H1 (cell line): ENCODE measurements around the gene SPATA31D1. TPM values are rescaled to one million over a fixed set of nuclear protein-coding genes. Genes with fewer than 3 reads are reported as not detected.

Source experiments
- CTCF ChIA-PET: fragments of 300-600 bp; sonication (Branson Sonifier 250); formaldehyde crosslinking; loops from one replicate; lab custom pipeline; 2021; ENCODE audit not compliant: partially characterized antibody; lab: Charles Lee
- POLR2A ChIA-PET: fragments of 300-600 bp; sonication (Branson Sonifier 250); formaldehyde crosslinking; loops from one replicate; lab custom pipeline; 2021; ENCODE audit warnings: inconsistent platforms; ENCODE audit not compliant: partially characterized antibody; lab: Charles Lee
- DNase-seq, 2 experiments: peaks; one replicate each; pipeline versions ENCODE4 v3.0.0 to v3.0.0-alpha.2; 2010 to 2022; ENCODE audit warnings: low spot score in 2 of 2, low read depth in 1 of 2, mixed read lengths in 1 of 2
- FAIRE-seq: peaks from 2 replicates; lab custom pipeline; 2011; peaks lifted over from hg19 to GRCh38; lab: Jason Lieb, UNC
- H2AFZ ChIP-seq: 2 replicates; pipeline ENCODE4 v1.8.1; 2012; ENCODE audit warnings: low read length, inconsistent platforms
- H2AK5ac ChIP-seq: 2 replicates; pipeline ENCODE4 v1.6.1; 2013; ENCODE audit warnings: low read depth, low read length
- H2BK120ac ChIP-seq: replicated peaks from 2 replicates; pipeline ENCODE3; 2013; ENCODE audit warnings: low read depth, low read length, inconsistent platforms
- H2BK12ac ChIP-seq: 2 replicates; pipeline ENCODE4 v1.6.1; 2013; ENCODE audit warnings: low read depth, low read length
- H2BK15ac ChIP-seq: 2 replicates; pipeline ENCODE4 v1.6.1; 2013; ENCODE audit warnings: low read length
- H2BK20ac ChIP-seq: 2 replicates; pipeline ENCODE4 v1.6.1; 2013; ENCODE audit warnings: low read length
- H2BK5ac ChIP-seq: 2 replicates; pipeline ENCODE4 v1.6.1; 2013; ENCODE audit warnings: low read depth, low read length
- H3K14ac ChIP-seq: 2 replicates; pipeline ENCODE4 v1.6.1; 2013; ENCODE audit warnings: inconsistent platforms; ENCODE audit not compliant: insufficient read length
- H3K18ac ChIP-seq: 2 replicates; pipeline ENCODE4 v1.6.1; 2013; ENCODE audit warnings: low read length; ENCODE audit errors: extremely low read depth
- H3K23ac ChIP-seq: 2 replicates; pipeline ENCODE4 v1.6.1; 2013; ENCODE audit warnings: inconsistent platforms; ENCODE audit not compliant: insufficient read length
- H3K23me2 ChIP-seq: 2 replicates; pipeline ENCODE4 v1.6.1; 2013; ENCODE audit warnings: low read depth, low read length
- H3K27ac ChIP-seq: 2 replicates; pipeline ENCODE4 v1.6.1; 2011; ENCODE audit warnings: low read depth, low read length, inconsistent platforms
- H3K27me3 ChIP-seq, 4 experiments: replicated peaks in 1 of 4; 1 replicate in 1 of 4; 2 replicates in 3 of 4; pipeline versions ENCODE4 v1.6.1 to v1.8.1; 2011 to 2013; ENCODE audit warnings: low read length in 3 of 4, mild to moderate bottlenecking in 3 of 4, inconsistent platforms in 2 of 4, mixed read lengths in 2 of 4, moderate library complexity in 1 of 4; ENCODE audit not compliant: control insufficient read depth in 3 of 4, insufficient read depth in 3 of 4; ENCODE audit errors: extremely low read depth in 1 of 4
- H3K36me3 ChIP-seq, 4 experiments: 2 replicates each; pipeline versions ENCODE4 v1.6.1 to v1.8.1; 2011 to 2013; ENCODE audit warnings: mild to moderate bottlenecking in 4 of 4, low read length in 3 of 4, moderate library complexity in 2 of 4, control low read depth in 1 of 4, inconsistent platforms in 1 of 4; ENCODE audit not compliant: insufficient read depth in 4 of 4, control insufficient read depth in 2 of 4
- H3K4ac ChIP-seq: replicated peaks from 2 replicates; pipeline ENCODE3; 2013; ENCODE audit warnings: low read length, low read depth, mixed read lengths, inconsistent platforms; ENCODE audit not compliant: insufficient read length
- H3K4me1 ChIP-seq, 4 experiments: replicated peaks in 1 of 4; 1 replicate in 1 of 4; 2 replicates in 3 of 4; pipeline versions ENCODE4 v1.6.1 to v1.8.1; 2011 to 2013; ENCODE audit warnings: low read length in 3 of 4, inconsistent platforms in 2 of 4, mixed read lengths in 1 of 4; ENCODE audit not compliant: insufficient read depth in 4 of 4, control insufficient read depth in 3 of 4
- H3K4me2 ChIP-seq, 2 experiments: 2 replicates each; pipeline versions ENCODE4 v1.6.1 to v1.8.1; 2011 to 2013; ENCODE audit warnings: low read depth in 2 of 2, low read length in 2 of 2, control low read depth in 1 of 2, inconsistent platforms in 1 of 2, mild to moderate bottlenecking in 1 of 2; ENCODE audit not compliant: insufficient read depth in 1 of 2
- H3K4me3 ChIP-seq, 4 experiments: fragments of 200-600, 300-600 bp in 1 of 4; sonication (generic), shearing (Covaris generic), sonication (Bioruptor Twin) in 1 of 4; 2 replicates each; pipeline versions ENCODE4 v1.5.1 to v1.8.1; 2011 to 2016; ENCODE audit warnings: low read length in 4 of 4, low read depth in 3 of 4, control low read depth in 2 of 4, inconsistent platforms in 2 of 4, mild to moderate bottlenecking in 2 of 4, mixed read lengths in 1 of 4, moderate library complexity in 1 of 4; ENCODE audit not compliant: insufficient read depth in 2 of 4; ENCODE audit errors: extremely low read depth in 1 of 4
- H3K56ac ChIP-seq: replicated peaks from 2 replicates; pipeline ENCODE3; 2013; ENCODE audit warnings: low read depth, mild to moderate bottlenecking, mixed read lengths, low read length, inconsistent platforms; ENCODE audit not compliant: insufficient read length
- H3K79me1 ChIP-seq: 2 replicates; pipeline ENCODE4 v1.6.1; 2013; ENCODE audit warnings: low read depth, low read length, control low read depth
- H3K79me2 ChIP-seq, 2 experiments: 2 replicates each; pipeline versions ENCODE4 v1.6.1 to v1.8.1; 2012 to 2013; ENCODE audit warnings: low read length in 2 of 2, mild to moderate bottlenecking in 2 of 2, inconsistent platforms in 1 of 2; ENCODE audit not compliant: insufficient read depth in 2 of 2, control insufficient read depth in 1 of 2
- H3K9ac ChIP-seq, 4 experiments: replicated peaks in 1 of 4; 1 replicate in 1 of 4; 2 replicates in 3 of 4; pipeline versions ENCODE4 v1.6.1 to v1.8.1; 2011 to 2013; ENCODE audit warnings: low read depth in 3 of 4, low read length in 3 of 4, control low read depth in 2 of 4, mild to moderate bottlenecking in 2 of 4, moderate library complexity in 2 of 4, inconsistent platforms in 1 of 4; ENCODE audit errors: extremely low read depth in 1 of 4
- H3K9me3 ChIP-seq, 2 experiments: 2 replicates each; pipeline versions ENCODE4 v1.6.1 to v1.8.1; 2012 to 2013; ENCODE audit warnings: mild to moderate bottlenecking in 2 of 2, moderate library complexity in 2 of 2, control low read depth in 1 of 2, inconsistent platforms in 1 of 2, low read depth in 1 of 2, low read length in 1 of 2, mixed read lengths in 1 of 2; ENCODE audit not compliant: insufficient read depth in 2 of 2
- H4K20me1 ChIP-seq, 2 experiments: replicated peaks in 1 of 2; 2 replicates each; pipeline versions ENCODE3 to v1.8.1; 2011 to 2013; ENCODE audit warnings: inconsistent platforms in 2 of 2, low read length in 2 of 2, mild to moderate bottlenecking in 1 of 2; ENCODE audit not compliant: insufficient read depth in 2 of 2, control insufficient read depth in 1 of 2
- H4K5ac ChIP-seq: 2 replicates; pipeline ENCODE4 v1.6.1; 2013; ENCODE audit warnings: low read length, low read depth, mixed read lengths, inconsistent platforms; ENCODE audit not compliant: insufficient read length
- H4K8ac ChIP-seq: 2 replicates; pipeline ENCODE4 v1.8.0; 2013; ENCODE audit warnings: mild to moderate bottlenecking, moderate library complexity, low read length, inconsistent platforms; ENCODE audit not compliant: insufficient read depth; ENCODE audit errors: extremely low read depth
- H4K91ac ChIP-seq: replicated peaks from 2 replicates; pipeline ENCODE3; 2013; ENCODE audit warnings: low read length, mixed read lengths, inconsistent platforms; ENCODE audit not compliant: insufficient read length
- CBX5 ChIP-seq: fragments of 300-800, 300-1000 bp; sonication (generic); IDR thresholded peaks from 2 replicates; pipeline ENCODE4 v1.7.1; 2016; ENCODE audit warnings: antibody characterized with exemption, low read length, low read depth
- CTBP2 ChIP-seq: IDR thresholded peaks from 2 replicates; pipeline ENCODE4 v1.7.0; 2011; ENCODE audit warnings: borderline replicate concordance, mild to moderate bottlenecking, moderate library complexity, mixed read lengths, low read length; ENCODE audit not compliant: insufficient read depth, insufficient read length
- EGR1 ChIP-seq: IDR thresholded peaks from 2 replicates; pipeline ENCODE4 v1.6.1; 2011; ENCODE audit warnings: low read depth, low read length, borderline replicate concordance
- HDAC6 ChIP-seq: IDR thresholded peaks from one replicate; pipeline ENCODE4 v1.7.1; 2012; ENCODE audit warnings: low read depth, mild to moderate bottlenecking, inconsistent platforms, low read length, moderate library complexity
- RAD21 ChIP-seq, 2 experiments: IDR thresholded peaks in 1 of 2; conservative IDR thresholded peaks in 1 of 2; 2 replicates each; pipeline ENCODE4 v1.6.1; 2011; ENCODE audit warnings: low read depth in 2 of 2, low read length in 2 of 2, improper control_type of control experiment in 1 of 2, inconsistent platforms in 1 of 2, mild to moderate bottlenecking in 1 of 2, moderate library complexity in 1 of 2
- polyA plus RNA-seq, 7 experiments: library from polyadenylated mRNA; depleted of rRNA in 3 of 7; stranded (reverse) in 5 of 7; unstranded in 2 of 7; fragments of >200 nt in 5 of 7; fragments of 200-250 nt in 2 of 7; gene quantifications; 1 replicate in 5 of 7; 2 replicates in 1 of 7; 4 replicates in 1 of 7; pipeline versions ENCODE4 v1.2.1 to v1.2.3, GENCODE V29; 2011 to 2013; ENCODE audit warnings: missing spikeins in 2 of 7, mixed read lengths in 2 of 7
- total RNA-seq: library from RNA; stranded (reverse); fragmentation: NEBNext Ultra II Directional; extraction: Animal tissue kit (Norgen Biotek cat#: 25700); gene quantifications from 2 replicates; pipeline ENCODE4 v1.2.1, GENCODE V29; 2021

The SPATA31D1 gene
- total and polyA plus RNA-seq, 2 of the 8 experiments (the other 6 are each of a cell fraction or from before 2014, with no cell fraction given) = not detected

GRCh38 chr9:82021198-82021597, 32.6 kb downstream of the SPATA31D1 start:
- H3K79me1 ChIP-seq = no peaks in the 10 kb centered on the region
- peak overlapping the region; percentile 82 for H2AFZ ChIP-seq
- H3K27ac ChIP-seq = no peak overlapping the region
- no peaks in the 10 kb centered on the region for H3K9me3 ChIP-seq
- H3K4me1 ChIP-seq = no peaks in the 10 kb centered on the region
- no peaks in the 10 kb centered on the region for H3K79me2 ChIP-seq
- no peak overlapping the region for H2BK120ac ChIP-seq
- no peak overlapping the region for H2BK12ac ChIP-seq
- H2BK20ac ChIP-seq = no peak overlapping the region
- H3K14ac ChIP-seq = no peak overlapping the region
- H4K5ac ChIP-seq = no peak overlapping the region
- no peak overlapping the region for H3K18ac ChIP-seq
- H2AK5ac ChIP-seq = no peak overlapping the region
- POLR2A ChIA-PET = no interaction called here
- TF ChIP-seq HDAC6 (no peak), CTBP2 (no peak), EGR1 (no peak), CBX5 (no peak), RAD21 (IDR thresholded peaks at IDR 0.05 in 1 of 2, conservative IDR thresholded peaks at IDR 0.05 in 1 of 2; ENCODE audit: low read depth in 2 of 2, low read length in 2 of 2) (no peak)
- H4K91ac ChIP-seq = no peak overlapping the region
- CTCF ChIA-PET = interaction anchor here (0.8 kb wide), 2 partner anchors 10 to 83 kb away, joined by 3 read pairs; no protein-coding TSS in a partner anchor
- no peak overlapping the region for H3K4me2 ChIP-seq
- no peak overlapping the region for H3K56ac ChIP-seq
- no peaks in the 10 kb centered on the region for H4K20me1 ChIP-seq
- H3K9ac ChIP-seq = no peak overlapping the region
- no peak overlapping the region for H3K4ac ChIP-seq
- FAIRE-seq (no peak), DNase-seq (no peak)
- H2BK5ac ChIP-seq = 0 out of 2 replicates have a peak overlapping the region, but pooled peaks have one; percentile 37
- no peak overlapping the region for H2BK15ac ChIP-seq
- no peaks in the 10 kb centered on the region for H3K36me3 ChIP-seq
- no peak overlapping the region for H3K23ac ChIP-seq
- H3K23me2 ChIP-seq = no peaks in the 10 kb centered on the region
- no peak overlapping the region for H4K8ac ChIP-seq
- H3K27me3 ChIP-seq = no peaks in the 10 kb centered on the region
- H3K4me3 ChIP-seq = no peak overlapping the region
